DMS 273 treated with DMSO at 0.1 percent for 48 hours (cell line): ENCODE data around the gene OR4F6.

Source experiments
- DNase-seq: peaks from one replicate; lab custom pipeline; 2025; lab: John Stamatoyannopoulos, UW

The OR4F6 gene

DNA sequence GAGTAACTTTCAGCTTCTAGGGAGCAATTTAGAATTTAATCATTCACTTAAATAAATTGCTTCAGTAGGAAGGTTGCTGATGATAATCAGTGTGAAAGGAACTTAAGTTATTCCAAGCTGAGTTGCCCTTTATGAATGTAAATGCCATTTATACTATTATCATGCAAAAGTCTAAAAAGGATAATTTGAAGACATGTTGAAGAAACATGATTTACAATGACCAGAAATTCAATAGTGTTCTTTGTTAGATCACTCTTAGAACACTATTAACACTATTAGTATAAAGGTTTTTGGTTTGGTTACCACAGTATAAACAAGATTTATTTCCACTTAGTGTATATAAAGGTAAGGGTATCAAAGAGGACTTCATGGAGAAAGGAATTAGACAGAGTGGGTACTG, 1.6 kb downstream of the OR4F6 start:
- DNase-seq, result no peak

DNA sequence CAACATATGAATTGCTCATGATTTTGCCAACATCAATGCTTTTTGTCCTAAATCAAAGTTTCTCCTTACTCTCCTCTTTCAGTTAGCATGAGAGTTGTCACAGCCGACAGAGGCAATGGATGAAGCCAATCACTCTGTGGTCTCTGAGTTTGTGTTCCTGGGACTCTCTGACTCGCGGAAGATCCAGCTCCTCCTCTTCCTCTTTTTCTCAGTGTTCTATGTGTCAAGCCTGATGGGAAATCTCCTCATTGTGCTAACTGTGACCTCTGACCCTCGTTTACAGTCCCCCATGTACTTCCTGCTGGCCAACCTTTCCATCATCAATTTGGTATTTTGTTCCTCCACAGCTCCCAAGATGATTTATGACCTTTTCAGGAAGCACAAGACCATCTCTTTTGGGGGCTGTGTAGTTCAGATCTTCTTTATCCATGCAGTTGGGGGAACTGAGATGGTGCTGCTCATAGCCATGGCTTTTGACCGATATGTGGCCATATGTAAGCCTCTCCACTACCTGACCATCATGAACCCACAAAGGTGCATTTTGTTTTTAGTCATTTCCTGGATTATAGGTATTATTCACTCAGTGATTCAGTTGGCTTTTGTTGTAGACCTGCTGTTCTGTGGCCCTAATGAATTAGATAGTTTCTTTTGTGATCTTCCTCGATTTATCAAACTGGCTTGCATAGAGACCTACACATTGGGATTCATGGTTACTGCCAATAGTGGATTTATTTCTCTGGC, 2.5 kb downstream of the OR4F6 start:
- DNase-seq, result no peak

DNA sequence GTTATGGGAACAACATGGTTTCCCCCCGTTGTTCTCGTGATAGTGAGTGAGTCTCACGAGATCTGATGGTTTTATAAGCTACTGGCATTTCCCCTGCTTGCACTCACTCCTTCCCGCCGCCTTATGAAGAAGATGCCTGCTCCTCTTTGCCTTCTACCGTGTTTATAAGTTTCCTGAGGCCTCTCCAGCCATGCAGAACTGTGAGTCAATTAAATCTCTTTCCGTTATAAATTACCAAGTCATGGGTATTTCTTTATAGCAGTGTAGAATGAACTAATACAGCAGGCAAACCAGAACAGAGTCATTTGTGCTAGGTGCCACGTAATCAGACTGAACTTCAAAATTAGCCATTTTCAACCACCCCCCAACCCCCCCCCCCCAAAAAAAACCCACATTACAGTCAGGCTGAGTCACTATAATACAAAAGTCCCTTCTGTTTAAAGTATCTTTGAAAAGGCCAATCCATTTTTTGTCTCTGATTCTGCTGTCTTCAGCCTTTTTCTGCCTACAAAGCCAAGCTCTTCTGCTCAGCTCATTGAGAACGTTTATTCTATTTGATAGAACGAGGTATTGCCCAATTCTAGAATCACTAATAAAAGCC, 4.1 kb downstream of the OR4F6 start:
- DNase-seq, result no peak

DNA sequence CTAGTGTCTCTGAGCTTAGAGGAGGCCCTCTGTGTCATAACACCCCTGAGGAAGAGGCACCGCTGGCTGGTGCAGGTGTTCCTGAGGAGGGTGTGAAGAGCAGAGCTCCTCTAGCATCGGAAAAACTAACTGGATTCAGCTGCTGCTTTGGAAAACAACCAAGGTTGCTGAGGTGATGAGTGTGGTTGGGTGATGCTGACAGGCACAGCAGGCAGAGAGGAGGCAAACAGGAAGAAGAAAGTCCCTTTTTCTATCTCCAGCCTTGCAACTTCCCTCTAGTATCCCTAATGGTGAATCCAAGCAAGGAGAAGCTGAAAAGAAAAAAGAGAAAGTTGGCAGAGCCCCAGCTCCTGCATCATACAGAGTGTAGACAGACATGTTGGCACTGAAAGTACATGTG, 4.9 kb downstream of the OR4F6 start:
- no peak for DNase-seq

DNA sequence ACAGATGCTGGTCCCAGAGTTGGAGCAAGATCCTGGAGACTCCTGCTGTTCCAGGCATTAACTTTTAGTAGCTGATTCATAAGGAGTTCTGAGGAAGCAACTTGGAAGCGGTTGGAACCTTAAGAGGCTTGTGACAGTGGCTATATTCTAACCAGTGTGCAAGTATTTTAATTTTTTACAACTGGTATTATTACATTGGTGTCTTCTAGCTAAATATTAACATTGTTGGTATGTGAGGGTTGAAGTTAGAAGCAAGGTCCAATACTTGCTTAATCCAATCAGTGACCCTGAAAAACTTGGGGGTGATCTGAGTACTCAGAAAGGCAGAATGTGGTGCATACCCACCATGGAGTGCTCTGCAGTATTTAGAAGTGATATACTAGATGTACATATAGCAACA, 7.1 kb downstream of the OR4F6 start:
- DNase-seq, result no peak

DNA sequence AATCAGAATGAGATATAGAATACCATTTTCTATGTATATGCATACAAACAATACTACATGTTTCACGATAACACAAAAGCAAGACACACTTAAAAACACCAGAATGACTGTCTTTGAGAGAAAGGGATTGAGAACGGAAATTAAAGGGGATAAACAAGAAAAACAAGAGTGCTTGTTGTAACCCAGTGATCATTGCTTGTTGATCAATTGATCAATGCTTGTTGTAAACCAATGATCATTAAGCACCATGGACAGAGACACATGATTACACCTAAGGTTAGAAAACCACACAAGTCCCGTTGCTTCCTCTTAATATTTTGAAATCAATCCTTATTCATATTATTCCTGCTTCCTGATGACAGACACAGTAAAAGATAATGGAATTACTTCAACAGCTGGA, 7.6 kb downstream of the OR4F6 start:
- no peak for DNase-seq

DNA sequence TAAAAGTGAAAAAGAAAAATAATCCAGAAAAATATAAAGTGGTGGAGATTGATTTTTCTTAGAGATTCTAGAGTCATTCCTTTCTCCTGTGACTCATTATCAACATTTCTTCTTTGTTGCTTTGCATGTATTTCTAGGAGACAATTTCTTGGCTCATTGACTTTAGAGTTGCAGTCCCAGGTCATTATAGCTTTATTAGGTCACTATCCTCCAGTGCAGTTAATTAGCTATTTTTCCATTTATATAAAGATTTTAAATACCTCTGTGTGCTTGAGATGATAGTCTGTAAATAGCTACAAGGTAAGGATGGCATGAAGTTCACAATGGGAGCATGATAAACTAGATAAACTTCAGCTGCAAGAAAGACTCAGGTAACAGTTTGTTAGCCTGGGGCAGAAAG, 8.6 kb downstream of the OR4F6 start, which contains the start of gene OR4F15:
OR4F15 (plus strand) TSS at position 301 of the 400 bp plus-strand sequence. CDS start 5,985 bp downstream, outside the sequence.
- no peak for DNase-seq

DNA sequence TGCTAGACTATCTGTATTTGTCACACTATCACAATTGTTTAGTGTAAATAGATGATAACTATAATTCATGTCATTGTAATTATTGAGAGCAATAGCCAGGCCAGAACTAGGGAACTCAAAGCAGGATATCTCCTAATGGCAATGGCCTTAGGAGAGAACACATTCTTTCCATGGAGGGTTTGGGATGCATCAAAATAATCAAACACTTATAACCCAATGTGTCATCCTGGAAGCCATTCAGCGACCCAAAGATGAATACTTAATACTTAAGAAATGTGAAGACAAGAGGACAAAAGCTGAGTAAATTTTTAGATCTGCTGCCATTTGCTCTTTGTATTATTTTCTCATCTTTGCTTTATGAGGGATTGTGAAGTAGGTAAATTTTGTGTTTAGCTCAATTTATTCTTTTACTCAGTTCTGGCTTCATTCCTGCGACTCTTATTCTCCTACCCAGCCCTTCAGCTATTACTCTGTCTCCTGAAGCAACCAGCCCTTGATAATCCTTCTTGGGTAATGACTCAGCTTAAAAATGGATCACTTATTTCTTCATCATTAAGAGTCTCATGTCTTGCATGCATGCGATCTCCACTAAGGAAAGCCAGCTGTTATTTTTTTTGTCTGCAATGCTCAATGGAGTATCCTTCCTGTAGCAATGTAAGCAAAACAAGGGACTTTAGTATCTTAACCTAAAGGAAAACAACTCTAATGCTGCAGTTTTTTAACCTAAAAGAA, 10.7 kb downstream of the OR4F6 start:
- DNase-seq, result no peak

DNA sequence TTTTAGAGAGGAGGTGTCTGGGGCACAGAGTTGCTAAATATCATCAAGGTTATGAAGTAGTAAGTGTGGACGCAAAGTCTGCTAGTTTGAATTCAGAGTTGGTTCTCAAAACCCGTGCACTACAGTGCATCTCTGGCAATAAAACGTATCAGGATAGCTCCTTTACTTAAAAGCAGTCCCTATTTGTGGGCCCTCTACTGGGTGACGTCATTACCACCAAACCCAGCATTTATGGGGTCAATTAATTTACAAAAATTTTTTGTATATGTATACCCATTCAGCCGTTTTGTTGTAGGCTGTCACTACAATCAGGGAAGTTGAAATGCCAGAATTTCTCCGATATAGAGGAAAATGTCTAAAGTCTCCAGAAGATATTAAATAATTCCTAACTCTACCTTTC, 17.5 kb downstream of the OR4F6 start:
- DNase-seq, result no peak

DNA sequence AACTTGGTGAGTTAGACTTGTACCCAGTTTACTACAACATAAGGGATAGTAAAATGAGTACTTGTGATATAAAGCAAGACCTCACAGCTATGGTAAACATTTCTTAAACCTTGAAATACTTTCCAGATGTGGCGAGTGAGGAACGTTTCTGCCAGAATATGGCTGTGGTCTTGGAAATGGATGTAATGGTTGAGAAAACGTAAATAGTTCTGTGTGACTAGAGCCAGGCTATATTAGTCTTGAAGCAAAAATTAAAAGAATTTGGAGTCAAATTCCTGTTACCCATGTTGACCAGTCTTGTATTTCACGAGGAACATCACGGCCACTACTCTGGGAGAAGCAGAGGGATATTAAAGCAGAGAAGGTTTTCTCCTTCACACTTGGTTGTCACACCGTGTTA, 23.9 kb downstream of the OR4F6 start:
- no peak for DNase-seq

DNA sequence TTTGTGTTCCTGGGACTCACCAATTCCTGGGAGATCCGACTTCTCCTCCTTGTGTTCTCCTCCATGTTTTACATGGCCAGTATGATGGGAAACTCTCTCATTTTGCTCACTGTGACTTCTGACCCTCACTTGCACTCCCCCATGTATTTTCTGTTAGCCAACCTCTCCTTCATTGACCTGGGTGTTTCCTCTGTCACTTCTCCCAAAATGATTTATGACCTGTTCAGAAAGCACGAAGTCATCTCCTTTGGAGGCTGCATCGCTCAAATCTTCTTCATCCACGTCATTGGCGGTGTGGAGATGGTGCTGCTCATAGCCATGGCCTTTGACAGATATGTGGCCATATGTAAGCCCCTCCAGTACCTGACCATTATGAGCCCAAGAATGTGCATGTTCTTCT, 25.5 kb downstream of the OR4F6 start:
- no peak for DNase-seq

DNA sequence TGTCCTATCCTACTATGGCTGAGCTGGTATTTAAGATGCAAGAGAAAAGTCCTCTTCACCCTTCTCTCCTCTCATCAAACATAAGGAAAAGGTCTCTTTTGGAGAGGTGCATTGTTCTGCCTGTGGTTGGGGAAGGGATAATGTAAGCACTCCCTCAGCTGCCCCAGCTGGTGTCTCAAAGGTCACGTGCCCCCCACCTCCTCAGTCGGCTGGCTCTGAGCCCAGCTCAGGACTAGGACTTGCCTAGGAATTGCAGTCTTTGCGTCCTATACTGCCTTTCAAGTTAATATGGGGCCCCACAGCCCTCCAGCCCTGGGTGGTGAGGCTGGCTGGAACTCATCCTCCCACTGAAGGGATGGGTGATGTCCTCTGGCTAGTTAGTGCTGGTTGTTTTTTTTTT, 38.3 kb downstream of the OR4F6 start:
- DNase-seq, result no peak

DNA sequence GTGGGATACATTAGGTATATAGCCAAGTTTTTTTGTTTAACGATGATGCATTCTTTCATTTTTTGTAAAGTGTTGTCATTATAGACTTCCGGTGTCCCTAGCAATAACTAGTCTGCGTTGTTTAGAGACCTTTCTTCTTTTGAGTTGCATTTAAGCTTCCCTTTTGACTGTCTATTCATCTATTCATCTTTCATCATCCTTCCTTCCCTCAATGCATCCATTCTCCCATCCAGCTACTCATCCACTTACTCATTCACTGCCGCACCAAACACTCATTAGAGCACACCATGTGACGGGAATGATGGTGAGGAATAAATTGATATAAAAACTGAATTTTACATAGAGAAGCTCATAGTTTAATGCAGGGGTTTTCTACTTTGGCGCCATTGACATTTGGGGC, 41.6 kb downstream of the OR4F6 start:
- DNase-seq, result no peak

DNA sequence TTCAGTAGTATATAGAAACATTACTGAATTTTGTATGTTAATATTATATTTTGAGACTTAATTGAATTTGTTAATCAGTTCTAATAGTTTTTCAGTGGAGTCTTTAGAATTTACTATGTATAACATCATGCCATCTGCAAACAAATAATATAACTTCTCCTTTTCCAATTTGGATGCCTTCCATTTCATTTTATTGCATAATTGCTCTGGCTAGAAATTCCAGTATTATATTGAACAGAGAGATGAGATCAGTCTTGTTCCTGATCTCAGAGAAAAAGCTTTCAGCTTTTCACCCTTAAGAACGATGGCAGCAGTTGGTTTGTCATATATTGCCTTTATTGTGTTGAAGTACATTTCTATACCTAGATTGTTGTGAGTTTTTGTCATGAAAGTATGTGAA, 49.0 kb downstream of the OR4F6 start:
- DNase-seq, result no peak
